Upper lobe of left lung (tissue), 6 donors: Measurements from ENCODE around the gene ZNF273. TPM values are rescaled to one million over a fixed set of nuclear protein-coding genes. Genes with fewer than 3 reads are reported as not detected.
"Not testable (repeated sequence)": the region's sequence is repeated elsewhere in the genome, so short reads cannot be mapped to it uniquely, and the experiment has no call there.

Experiments
- ATAC-seq, 2 donors: fragments of 200-7000 bp; cut with Tn5 transposase; one replicate each; pipeline ENCODE4 v1.9.1; 2022; ENCODE audit warnings: mild to moderate bottlenecking in 2 of 2, moderate library complexity in 2 of 2; ENCODE audit not compliant: low FRiP score in 2 of 2
- DNase-seq, 2 donors: peaks; one replicate each; pipeline ENCODE4 v3.0.0-alpha.2; 2019 to 2020
- H3K27ac ChIP-seq, 4 donors: fragments of 200-600 bp; sonication (generic); one replicate each; pipeline ENCODE4 v1.5.1; 2016 to 2019
- H3K27me3 ChIP-seq, 4 donors: fragments of 200-600 bp; sonication (generic); one replicate each; pipeline ENCODE4 v1.5.1; 2017 to 2019
- H3K36me3 ChIP-seq, 4 donors: fragments of 200-600 bp; sonication (generic); one replicate each; pipeline ENCODE4 v1.5.1; 2016 to 2019
- H3K4me1 ChIP-seq, 4 donors: fragments of 200-600 bp; sonication (generic); one replicate each; pipeline ENCODE4 v1.5.1; 2018 to 2019
- H3K4me3 ChIP-seq, 4 donors: fragments of 200-600 bp; sonication (generic); one replicate each; pipeline ENCODE4 v1.5.1; 2017 to 2019; ENCODE audit warnings: mild to moderate bottlenecking in 2 of 4, moderate library complexity in 1 of 4
- H3K9me3 ChIP-seq, 4 donors: fragments of 200-600 bp; sonication (generic); one replicate each; pipeline ENCODE4 v1.5.1; 2018 to 2019
- EP300 ChIP-seq, 4 donors: sonication (generic); formaldehyde crosslinking; IDR thresholded peaks; one replicate each; pipeline ENCODE4 v1.5.1; 2017; ENCODE audit warnings: antibody characterized with exemption in 4 of 4, control low read depth in 2 of 4
- POLR2A ChIP-seq, 4 donors: fragments of 450-650 bp; IDR thresholded peaks; one replicate each; pipeline ENCODE4 v1.5.1; 2016 to 2017; ENCODE audit warnings: antibody characterized with exemption in 4 of 4, mild to moderate bottlenecking in 2 of 4
- POLR2AphosphoS5 ChIP-seq, 2 donors: sonication (generic); formaldehyde crosslinking; IDR thresholded peaks; one replicate each; pipeline ENCODE4 v1.5.1; 2017; ENCODE audit warnings: antibody characterized with exemption in 2 of 2
- WGBS, 2 donors: methylation state at CpG; one replicate each; pipeline ENCODE4 v1.1.5; 2017 to 2018; 5-methylcytosine and 5-hydroxymethylcytosine counted together
- total RNA-seq, 6 donors: library from RNA; depleted of rRNA in 4 of 6; stranded (reverse); fragments of >200 nt in 4 of 6; gene quantifications; one replicate each; pipeline versions ENCODE4 v1.1.0 to v1.2.1, GENCODE V29; 2016 to 2021
- TF ChIP-seq, protein P1 (sequence below), 6 experiments: fragments of 450-650 bp in 4 of 6; fragments of 200-600 bp in 2 of 6; sonication (generic) in 2 of 6; IDR thresholded peaks; one replicate each; pipeline ENCODE4 v1.5.1; 2016 to 2019; ENCODE audit warnings: antibody characterized with exemption in 6 of 6
- donor health status: DM: no; HTN: no; CAD: no; lungs with moderate emphysema.
- donor health status: DM: no; HTN: yes; CAD: no; lungs with severe emphysema.

ZNF273 gene
- total RNA-seq, 6 donors from 2014 or later: 3.2 to 29.6 (median 7.6) TPM

DNA sequence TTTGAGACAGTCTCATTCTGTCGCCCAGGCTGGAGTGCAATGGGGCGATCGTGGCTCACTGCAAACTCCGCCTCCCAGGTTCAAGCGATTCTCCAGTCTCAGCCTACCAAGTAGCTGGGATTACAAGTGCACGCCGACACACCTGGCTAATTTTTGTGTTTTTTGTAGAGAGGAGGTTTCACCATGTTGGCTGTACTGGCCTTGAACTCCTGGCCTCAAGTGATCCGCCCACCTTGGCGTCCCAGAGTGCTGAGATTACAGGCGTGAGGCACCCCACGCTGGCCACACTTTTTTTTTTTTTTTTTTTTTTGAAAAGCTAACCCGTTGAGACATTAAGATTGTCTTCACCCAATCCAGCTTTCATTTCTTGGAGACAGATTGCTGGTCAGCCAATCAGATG is 2.1 kb downstream of the ZNF273 start:
- no peaks in the 10 kb centered on the region for H3K9me3 ChIP-seq
- DNase-seq: no peak
- H3K4me3 ChIP-seq: no peak overlapping the region
- TF ChIP-seq POLR2AphosphoS5 (IDR thresholded peaks at IDR 0.05) (no peak), POLR2A (IDR thresholded peaks at IDR 0.05) (no peak), EP300 (IDR thresholded peaks at IDR 0.05) (no peak)
- TF ChIP-seq, protein P1, sequence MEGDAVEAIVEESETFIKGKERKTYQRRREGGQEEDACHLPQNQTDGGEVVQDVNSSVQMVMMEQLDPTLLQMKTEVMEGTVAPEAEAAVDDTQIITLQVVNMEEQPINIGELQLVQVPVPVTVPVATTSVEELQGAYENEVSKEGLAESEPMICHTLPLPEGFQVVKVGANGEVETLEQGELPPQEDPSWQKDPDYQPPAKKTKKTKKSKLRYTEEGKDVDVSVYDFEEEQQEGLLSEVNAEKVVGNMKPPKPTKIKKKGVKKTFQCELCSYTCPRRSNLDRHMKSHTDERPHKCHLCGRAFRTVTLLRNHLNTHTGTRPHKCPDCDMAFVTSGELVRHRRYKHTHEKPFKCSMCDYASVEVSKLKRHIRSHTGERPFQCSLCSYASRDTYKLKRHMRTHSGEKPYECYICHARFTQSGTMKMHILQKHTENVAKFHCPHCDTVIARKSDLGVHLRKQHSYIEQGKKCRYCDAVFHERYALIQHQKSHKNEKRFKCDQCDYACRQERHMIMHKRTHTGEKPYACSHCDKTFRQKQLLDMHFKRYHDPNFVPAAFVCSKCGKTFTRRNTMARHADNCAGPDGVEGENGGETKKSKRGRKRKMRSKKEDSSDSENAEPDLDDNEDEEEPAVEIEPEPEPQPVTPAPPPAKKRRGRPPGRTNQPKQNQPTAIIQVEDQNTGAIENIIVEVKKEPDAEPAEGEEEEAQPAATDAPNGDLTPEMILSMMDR (IDR thresholded peaks at IDR 0.05): no peak
- H3K27ac ChIP-seq: no peak overlapping the region
- no peak for ATAC-seq
- H3K4me1 ChIP-seq: peaks cover 5 to 28% (median 8%) of the 10 kb centered on the region in 4 donors
- WGBS, 2 donors: 77 to 93% methylated on average over 12 of the region's 12 CpGs
- H3K27me3 ChIP-seq: no peaks in the 10 kb centered on the region
- no peaks in the 10 kb centered on the region for H3K36me3 ChIP-seq

DNA sequence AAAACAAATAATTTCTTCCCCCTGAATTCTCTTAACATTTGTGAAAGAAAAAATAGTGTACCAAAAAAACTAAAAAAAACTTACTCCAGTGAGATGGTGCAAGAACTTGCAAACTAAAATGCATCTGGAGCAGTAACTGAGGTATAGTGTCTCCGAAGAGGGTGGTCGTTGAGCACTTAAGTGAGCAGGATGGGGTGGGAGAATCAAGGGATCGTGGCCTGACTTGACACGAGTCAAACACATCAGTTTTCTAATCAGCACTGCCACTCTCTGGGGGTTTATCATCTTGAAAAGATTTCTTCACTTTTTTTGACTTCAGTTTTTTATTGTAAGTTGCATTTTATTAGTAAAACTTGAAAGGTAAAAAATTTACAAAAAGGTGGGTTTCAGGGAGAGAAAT is 2.5 kb downstream of the ZNF273 start:
- Histone ChIP-seq H3K27ac (no peak overlapping the region), H3K36me3 (no peaks in the 10 kb centered on the region), H3K27me3 (no peaks in the 10 kb centered on the region), H3K4me1 (peaks cover 5 to 28% (median 8%) of the 10 kb centered on the region in 4 donors), H3K4me3 (no peak overlapping the region), H3K9me3 (peaks cover 0 to 4% (median 0%) of the 10 kb centered on the region in 4 donors)
- WGBS, 2 donors: 81 to 86% methylated on average over 4 of the region's 4 CpGs
- no peak for DNase-seq
- TF ChIP-seq, protein P1 (IDR thresholded peaks at IDR 0.05): no peak
- TF ChIP-seq EP300 (IDR thresholded peaks at IDR 0.05) (no peak), POLR2A (IDR thresholded peaks at IDR 0.05) (no peak)
- ATAC-seq: no peak

DNA sequence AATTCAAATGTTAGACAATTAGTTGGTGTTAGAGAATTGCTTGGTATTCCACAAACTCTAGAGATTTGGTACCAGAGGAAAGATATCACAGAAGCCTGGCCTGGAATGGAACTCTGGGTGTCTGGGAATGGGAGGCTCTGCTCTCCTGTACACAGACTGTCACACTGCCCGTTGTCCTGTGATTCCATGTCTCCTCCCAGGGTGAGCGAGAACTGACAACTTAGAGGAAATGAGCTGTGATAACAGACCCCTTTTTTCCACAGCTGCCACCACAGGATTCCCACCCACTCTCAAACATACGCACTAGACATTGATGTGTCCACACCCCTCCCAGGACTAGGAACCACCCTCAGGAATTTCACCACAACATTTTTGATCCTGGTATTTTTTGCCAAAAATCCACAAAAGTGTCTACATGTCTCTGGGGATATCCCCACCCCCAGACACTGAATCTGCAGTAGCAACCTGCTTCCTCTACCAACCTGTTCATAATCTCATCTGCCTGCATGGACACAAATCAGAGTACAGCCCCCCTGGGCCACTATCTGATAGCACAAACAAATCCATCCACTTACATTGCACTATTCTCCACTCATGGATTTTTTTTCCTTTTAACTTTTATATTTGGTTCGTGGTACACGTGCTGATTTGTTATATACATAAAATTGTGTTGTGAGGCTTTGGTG is 4.7 kb downstream of the ZNF273 start:
- no peak overlapping the region for H3K4me3 ChIP-seq
- WGBS, 2 donors: 31 to 51% methylated on average over 5 of the region's 5 CpGs
- no peak for DNase-seq
- H3K36me3 ChIP-seq: no peaks in the 10 kb centered on the region
- peaks cover 5 to 24% (median 6%) of the 10 kb centered on the region in 4 donors for H3K4me1 ChIP-seq
- H3K27me3 ChIP-seq: no peaks in the 10 kb centered on the region
- H3K9me3 ChIP-seq: peaks cover 0 to 4% (median 0%) of the 10 kb centered on the region in 4 donors
- no peak for ATAC-seq
- no peak for TF ChIP-seq EP300 (IDR thresholded peaks at IDR 0.05)
- TF ChIP-seq, protein P1 (IDR thresholded peaks at IDR 0.05): no peak
- no peak for TF ChIP-seq POLR2A (IDR thresholded peaks at IDR 0.05)
- TF ChIP-seq POLR2AphosphoS5 (IDR thresholded peaks at IDR 0.05): no peak
- H3K27ac ChIP-seq: no peak overlapping the region

DNA sequence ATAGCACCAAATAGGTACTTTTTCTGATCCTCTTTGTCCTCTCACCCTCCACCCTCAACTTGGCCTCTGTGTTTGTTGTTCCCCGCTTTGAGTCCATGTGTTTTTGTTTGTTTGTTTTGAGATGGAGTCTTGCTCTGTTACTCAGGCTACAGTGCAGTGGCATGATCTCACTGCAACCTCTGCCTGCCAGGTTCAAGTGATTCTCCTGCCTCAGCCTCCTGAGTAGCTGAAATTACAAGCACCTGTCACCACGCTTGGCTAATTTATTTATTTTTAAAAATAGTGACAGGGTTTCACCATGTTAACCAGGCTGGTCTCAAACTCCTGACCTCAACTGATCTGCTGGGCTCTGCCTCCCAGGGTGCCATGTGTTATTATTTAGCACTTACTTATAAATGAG is 5.3 kb downstream of the ZNF273 start:
- Histone ChIP-seq H3K4me3 (no peak overlapping the region), H3K36me3 (no peaks in the 10 kb centered on the region), H3K27me3 (no peaks in the 10 kb centered on the region), H3K4me1 (peaks cover 5 to 23% (median 6%) of the 10 kb centered on the region in 4 donors), H3K27ac (no peak overlapping the region), H3K9me3 (peaks cover 0 to 4% (median 0%) of the 10 kb centered on the region in 4 donors)
- 90 to 92% methylated on average over 2 of the region's 2 CpGs for WGBS, 2 donors
- no peak for ATAC-seq
- DNase-seq: no peak
- TF ChIP-seq EP300 (IDR thresholded peaks at IDR 0.05): no peak
- no peak for TF ChIP-seq POLR2AphosphoS5 (IDR thresholded peaks at IDR 0.05)
- TF ChIP-seq, protein P1 (IDR thresholded peaks at IDR 0.05): no peak
- no peak for TF ChIP-seq POLR2A (IDR thresholded peaks at IDR 0.05)

DNA sequence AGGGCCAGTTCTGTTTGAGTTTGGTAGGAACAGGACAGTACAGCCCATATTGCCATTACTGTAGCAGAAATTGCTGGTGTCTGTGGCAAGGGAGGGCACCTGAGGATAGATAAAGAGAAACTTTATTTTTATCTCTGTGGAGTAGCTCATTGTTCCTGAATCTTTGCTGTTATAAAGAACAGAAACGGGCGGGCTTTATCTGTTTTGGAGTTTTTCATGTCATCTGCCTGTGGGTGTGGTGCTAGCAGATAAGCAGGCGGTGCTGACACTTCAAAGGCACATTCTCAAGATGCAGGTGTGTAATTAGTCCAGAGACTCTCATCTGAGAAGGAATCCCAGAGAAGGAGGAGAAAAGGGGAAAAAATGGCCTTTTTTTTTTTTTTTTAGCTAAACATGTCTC is 11.5 kb downstream of the ZNF273 start:
- Histone ChIP-seq H3K27me3 (no peaks in the 10 kb centered on the region), H3K9me3 (peaks cover 0 to 8% (median 2%) of the 10 kb centered on the region in 4 donors), H3K4me1 (no peaks in the 10 kb centered on the region), H3K27ac (no peak overlapping the region), H3K36me3 (peaks cover 0 to 4% (median 0%) of the 10 kb centered on the region in 4 donors), H3K4me3 (no peak overlapping the region)
- ATAC-seq (no peak), DNase-seq (no peak)
- 81 to 94% methylated on average over 3 of the region's 3 CpGs for WGBS, 2 donors
- no peak for TF ChIP-seq EP300 (IDR thresholded peaks at IDR 0.05)
- TF ChIP-seq POLR2AphosphoS5 (IDR thresholded peaks at IDR 0.05): no peak
- TF ChIP-seq POLR2A (IDR thresholded peaks at IDR 0.05): no peak

DNA sequence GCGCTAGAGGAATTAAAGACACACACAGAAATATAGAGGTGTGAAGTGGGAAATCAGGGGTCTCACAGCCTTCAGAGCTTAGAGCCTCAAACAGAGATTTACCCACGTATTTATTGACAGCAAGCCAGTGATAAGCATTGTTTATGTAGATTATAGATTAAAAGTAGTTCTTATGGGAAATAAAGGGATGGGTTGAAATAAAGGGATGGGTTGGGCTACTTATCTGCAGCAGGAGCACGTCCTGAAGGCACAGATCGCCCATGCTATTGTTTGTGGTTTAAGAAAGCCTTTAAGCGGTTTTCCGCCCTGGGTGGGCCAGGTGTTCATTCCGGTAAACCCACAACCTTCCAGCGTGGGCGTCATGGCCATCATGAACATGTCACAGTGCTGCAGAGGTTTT is 12.2 kb downstream of the ZNF273 start:
- DNase-seq, H3K27me3 ChIP-seq, H3K4me1 ChIP-seq, H3K9me3 ChIP-seq, H3K27ac ChIP-seq, H3K4me3 ChIP-seq, ATAC-seq, H3K36me3 ChIP-seq: not testable (repeated sequence)
- WGBS, 2 donors: 81 to 94% methylated on average over 9 of the region's 9 CpGs

DNA sequence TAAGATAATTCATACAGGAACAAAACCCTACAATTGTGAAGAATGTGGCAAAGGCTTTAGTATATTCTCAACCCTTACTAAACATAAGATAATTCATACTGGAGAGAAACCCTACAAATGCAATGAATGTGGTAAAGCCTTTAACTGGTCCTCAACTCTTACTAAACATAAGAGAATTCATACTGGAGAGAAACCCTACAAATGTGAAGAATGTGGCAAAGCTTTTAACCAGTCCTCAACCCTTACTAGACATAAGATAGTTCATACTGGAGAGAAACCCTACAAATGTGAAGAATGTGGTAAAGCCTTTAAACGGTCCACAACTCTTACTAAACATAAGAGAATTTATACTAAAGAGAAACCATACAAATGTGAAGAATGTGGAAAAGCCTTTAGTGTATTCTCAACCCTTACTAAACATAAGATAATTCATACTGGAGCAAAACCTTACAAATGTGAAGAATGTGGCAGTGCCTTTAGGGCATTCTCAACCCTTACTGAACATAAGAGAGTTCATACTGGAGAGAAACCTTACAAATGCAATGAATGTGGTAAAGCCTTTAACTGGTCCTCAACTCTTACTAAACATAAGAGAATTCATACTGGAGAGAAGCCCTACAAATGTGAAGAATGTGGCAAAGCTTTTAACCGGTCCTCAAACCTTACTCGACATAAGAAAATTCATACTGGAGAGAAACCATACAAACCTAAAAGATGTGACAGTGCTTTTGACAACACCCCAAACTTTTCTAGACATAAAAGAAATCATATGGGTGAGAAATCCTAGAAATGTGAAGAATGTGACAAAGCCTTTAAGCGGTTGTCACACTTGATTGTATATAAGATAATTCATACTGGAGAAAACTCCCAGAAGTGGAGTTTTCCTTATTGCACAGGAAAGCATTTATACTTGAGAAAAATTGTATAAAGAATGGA is 25.4 kb downstream of the ZNF273 start:
- not testable (repeated sequence) for H3K4me3 ChIP-seq, H3K4me1 ChIP-seq, ATAC-seq, H3K27me3 ChIP-seq, H3K27ac ChIP-seq, DNase-seq
- Histone ChIP-seq H3K9me3 (peaks cover 30 to 48% (median 36%) of the 10 kb centered on the region in 4 donors), H3K36me3 (peaks cover 0 to 33% (median under 1%) of the 10 kb centered on the region in 4 donors)
- WGBS, 2 donors: 88 to 98% methylated on average over 4 of the region's 4 CpGs
